ENCODE data around the gene ZFHX2.

DNA sequence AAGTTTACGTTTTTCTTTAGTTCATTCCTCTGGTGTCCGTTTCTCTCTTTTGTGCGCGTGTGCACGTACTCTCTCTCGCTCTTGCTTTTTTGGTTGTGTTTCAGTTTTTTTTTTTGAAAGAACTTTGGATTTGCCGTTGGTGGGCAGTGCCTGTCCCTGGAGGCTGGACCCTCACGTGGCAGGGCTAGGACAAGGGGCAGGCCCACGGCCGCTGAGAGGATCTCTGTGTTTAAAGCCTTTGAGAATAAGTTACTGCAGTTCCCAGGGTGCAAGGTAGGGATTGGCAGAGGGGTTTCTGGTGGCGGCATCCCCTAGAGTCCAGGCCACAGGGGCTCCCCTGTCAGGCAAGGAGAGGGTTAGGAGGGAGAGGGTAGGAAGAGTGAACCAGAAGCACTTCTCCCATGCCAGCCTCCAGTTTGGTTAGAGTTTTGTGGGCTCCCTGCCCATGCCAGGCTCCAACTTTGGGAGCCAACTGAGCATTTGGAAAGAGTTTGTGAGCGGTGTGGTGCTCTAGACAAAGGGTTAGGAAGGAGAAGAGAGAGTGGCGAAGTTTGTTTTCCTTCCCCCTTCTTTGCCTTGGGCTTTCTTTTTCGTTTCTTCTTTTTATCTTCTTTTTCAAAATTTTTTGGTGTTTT, 30.5 kb downstream of the ZFHX2 start:
- TF ChIP-seq, protein P1, sequence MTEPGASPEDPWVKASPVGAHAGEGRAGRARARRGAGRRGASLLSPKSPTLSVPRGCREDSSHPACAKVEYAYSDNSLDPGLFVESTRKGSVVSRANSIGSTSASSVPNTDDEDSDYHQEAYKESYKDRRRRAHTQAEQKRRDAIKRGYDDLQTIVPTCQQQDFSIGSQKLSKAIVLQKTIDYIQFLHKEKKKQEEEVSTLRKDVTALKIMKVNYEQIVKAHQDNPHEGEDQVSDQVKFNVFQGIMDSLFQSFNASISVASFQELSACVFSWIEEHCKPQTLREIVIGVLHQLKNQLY (CRISPR knock-in tag; IDR thresholded peaks at IDR 0.05), result no peak
- TF ChIP-seq, protein P2, sequence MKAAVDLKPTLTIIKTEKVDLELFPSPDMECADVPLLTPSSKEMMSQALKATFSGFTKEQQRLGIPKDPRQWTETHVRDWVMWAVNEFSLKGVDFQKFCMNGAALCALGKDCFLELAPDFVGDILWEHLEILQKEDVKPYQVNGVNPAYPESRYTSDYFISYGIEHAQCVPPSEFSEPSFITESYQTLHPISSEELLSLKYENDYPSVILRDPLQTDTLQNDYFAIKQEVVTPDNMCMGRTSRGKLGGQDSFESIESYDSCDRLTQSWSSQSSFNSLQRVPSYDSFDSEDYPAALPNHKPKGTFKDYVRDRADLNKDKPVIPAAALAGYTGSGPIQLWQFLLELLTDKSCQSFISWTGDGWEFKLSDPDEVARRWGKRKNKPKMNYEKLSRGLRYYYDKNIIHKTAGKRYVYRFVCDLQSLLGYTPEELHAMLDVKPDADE (CRISPR knock-in tag; IDR thresholded peaks at IDR 0.05), result no peak
- TF ChIP-seq TOPORS (CRISPR knock-in tag; IDR thresholded peaks at IDR 0.05) (no peak), TCF7L2 (IDR thresholded peaks at IDR 0.05; ENCODE audit: low read depth, low read length) (no peak), TCF7 (IDR thresholded peaks at IDR 0.05; ENCODE audit: low read depth) (no peak), ZMYM4 (CRISPR knock-in tag; IDR thresholded peaks at IDR 0.05) (no peak), CTCF (CRISPR knock-in tag; IDR thresholded peaks at IDR 0.05) (no peak), ZFP36L1 (CRISPR knock-in tag; IDR thresholded peaks at IDR 0.05) (no peak), ZNF207 (IDR thresholded peaks at IDR 0.05; ENCODE audit: borderline replicate concordance) (no peak)

Data from HepG2 (cell line).